Right kidney (tissue), 1 donor: ENCODE measurements around the gene ABHD6.
"Not testable (repeated sequence)": the region's sequence is repeated elsewhere in the genome, so short reads cannot be mapped to it uniquely, and the experiment has no call there.

Source experiments
- DNase-seq: peaks from one replicate; pipeline ENCODE4 v3.0.0-alpha.2; 2016

ABHD6 gene

DNA sequence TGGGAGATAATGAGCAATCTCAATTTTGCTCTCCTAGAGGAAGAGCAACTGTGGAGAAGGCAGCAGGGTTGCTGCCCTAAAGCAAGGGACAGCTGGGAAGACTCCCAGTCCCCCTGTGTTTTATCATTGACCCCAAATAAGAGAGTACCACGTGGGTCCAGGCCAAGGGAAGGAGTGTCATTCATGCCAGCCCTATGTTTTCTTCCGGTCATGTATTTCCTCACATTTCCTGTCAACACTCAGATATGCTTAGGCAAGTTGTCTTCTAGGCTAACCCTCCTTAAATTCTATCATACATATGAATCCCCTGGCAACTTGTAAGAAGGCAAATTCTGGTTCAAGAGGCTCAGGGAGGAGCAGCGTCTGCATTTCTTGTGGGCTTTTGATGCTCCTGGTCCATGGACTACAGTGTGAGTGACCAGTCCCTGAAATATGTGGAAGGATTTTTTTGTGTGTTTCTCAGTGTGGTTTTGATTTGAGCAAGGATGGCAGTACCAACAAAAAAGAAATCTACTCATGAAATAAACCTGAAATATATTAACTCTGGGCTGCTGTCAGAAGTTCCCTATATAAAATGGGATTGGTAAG lies 36.5 kb downstream of the ABHD6 start:
- no peak for DNase-seq

DNA sequence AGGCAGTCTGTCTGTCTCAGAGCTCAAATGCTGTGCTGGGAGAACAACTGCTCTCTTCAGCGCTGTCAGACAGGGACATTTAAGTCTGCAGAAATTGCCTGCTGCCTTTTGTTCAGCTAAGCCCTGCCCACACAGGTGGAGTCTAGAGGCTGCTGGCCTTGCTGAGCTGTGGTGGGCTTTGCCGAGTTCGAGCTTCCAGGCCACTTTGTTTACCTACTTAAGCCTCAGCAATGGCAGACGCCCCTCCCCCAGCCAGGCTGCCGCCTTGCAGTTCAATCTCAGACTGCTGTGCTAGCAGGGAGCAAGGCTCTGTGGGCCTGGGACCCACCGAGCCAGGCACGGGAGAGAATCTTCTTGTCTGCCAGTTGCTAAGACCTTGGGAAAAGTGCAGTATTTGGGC lies 43.5 kb downstream of the ABHD6 start:
- DNase-seq = no peak

DNA sequence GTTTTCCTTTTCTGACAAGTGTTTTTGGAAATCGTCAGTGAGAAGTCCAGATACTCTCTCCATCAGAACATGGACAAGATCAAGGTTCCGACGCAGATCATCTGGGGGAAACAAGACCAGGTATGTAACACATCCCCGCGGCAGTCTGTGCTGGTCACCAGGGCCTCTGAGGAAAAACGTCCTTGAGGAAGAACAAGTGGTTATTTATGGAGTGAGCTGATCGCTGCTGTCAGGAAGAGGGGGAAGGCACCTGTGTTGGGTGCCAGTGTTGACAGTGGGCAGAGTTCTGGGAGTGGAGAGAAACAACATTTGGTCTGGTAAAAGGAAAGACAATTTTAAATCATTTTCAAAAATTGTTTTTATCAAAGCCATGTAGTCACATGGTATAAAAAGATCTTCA lies 47.7 kb downstream of the ABHD6 start:
- no peak for DNase-seq

DNA sequence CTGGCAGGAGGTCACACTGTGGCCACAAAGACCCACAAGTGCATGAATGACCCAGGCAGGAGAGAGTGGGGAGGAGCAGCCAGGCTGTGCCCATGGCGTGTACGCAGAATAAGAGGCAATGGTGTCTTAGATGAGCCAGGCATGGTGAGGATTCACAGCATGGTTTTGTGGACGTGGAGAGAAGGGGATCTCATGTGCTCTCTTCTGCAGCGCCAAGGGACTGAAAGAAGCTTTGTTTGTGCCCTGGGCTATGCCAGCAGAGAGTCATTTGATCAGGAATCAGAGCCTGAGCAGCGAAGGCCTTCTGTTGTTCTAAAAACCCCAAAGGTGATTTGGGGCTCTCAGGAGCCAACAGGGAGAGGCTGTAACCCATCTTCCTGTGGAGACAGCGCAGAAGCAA lies 49.8 kb downstream of the ABHD6 start:
- DNase-seq = no peak

DNA sequence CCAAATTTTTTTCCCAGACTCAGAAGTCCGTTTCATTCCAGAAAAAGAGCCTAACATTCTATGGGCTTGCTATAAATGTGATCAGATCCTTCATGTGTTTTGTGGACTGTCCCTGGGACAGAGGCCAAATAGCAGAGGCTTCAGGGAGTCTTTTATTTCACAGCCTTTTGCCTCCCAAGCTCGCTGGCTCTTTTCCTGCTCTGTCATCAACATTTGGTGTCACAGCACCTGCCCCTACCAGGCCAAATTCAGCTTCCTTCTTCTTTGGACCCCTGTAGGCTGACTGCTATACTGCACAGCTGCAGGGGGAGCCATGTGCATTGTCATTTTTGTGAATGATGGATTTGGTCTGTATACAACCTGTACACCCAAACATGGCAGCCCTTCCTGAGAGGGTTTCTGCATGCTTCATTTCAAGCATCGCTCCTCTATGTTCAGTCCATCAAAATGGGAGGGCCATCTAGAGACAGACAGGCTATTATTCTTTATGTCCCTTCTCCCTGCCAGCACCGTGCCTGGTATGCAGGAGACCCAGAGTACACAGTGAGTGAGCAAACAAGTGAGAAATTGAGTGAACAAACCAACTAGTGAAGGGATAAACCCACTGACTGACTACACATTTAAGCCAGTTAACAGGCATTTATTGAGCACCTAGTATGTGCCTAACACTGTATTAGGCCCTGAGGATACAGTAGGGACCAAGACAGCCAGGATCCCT lies 50.6 kb downstream of the ABHD6 start:
- DNase-seq = no peak

DNA sequence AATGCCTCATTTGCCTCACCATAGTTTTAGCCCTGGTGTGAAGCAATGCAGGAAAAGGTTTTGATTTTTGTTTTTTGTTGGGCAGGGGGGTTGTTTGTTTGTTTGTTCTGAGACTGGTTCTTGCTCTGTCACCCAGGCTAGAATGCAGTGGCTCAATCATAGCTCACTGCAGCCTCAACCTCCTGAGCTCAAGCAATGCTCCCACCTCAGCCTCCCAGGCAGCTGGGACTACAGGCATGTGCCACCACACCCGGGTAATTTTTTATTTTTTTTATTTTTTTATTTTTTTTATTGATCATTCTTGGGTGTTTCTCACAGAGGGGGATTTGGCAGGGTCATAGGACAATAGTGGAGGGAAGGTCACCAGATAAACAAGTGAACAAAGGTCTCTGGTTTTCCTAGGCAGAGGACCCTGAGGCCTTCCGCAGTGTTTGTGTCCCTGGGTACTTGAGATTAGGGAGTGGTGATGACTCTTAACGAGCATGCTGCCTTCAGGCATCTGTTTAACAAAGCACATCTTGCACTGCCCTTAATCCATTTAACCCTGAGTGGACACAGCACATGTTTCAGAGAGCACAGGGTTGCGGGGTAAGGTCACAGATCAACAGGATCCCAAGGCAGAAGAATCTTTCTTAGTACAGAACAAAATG lies 51.5 kb downstream of the ABHD6 start:
- not testable (repeated sequence) for DNase-seq

DNA sequence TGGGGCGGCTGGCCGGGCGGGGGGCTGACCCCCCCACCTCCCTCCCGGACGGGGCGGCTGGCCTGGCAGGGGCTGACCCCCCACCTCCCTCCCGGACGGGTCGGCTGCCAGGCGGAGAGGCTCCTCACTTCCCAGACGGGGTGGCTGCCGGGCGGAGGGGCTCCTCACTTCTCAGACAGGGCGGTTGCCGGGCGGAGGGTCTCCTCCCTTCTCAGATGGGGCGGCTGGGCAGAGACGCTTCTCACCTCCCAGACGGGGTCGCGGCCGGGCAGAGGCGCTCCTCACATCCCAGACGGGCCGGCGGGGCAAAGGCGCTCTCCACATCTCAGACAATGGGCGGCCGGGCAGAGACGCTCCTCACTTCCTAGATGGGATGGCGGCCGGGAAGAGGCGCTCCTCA lies 52.9 kb downstream of the ABHD6 start:
- DNase-seq = not testable (repeated sequence)

DNA sequence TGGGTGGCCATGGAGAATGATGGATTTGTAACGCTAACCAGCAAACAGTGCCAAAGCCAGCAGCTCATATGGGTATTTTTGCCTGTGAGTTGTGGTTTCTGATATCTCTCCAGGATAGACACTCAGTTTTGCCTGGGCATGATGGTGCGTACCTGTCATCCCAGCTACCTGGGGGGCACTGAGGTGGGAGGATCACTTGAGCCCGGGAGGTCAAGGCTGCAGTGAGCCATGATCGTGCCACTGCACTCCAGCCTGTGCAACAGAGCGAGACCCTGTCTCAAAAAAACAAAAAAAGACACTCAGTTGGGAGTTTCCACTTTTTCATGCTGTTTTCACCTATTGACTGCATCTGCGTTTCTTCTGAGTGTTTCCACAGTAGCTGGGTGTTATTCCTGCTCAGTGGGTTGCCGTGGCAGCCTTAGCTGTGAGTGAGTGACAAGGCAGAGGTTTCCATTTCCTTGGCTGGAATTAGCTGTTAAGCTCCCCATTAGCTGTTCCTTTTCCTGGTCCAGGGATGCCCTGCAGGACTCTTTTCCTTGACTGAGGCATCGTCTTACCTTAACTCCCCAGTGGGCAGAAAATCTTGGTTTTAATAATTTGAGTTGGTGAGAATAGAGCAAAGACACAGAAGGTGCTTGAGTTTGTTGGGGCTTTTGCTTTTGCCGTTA lies 54.2 kb downstream of the ABHD6 start:
- no peak for DNase-seq

DNA sequence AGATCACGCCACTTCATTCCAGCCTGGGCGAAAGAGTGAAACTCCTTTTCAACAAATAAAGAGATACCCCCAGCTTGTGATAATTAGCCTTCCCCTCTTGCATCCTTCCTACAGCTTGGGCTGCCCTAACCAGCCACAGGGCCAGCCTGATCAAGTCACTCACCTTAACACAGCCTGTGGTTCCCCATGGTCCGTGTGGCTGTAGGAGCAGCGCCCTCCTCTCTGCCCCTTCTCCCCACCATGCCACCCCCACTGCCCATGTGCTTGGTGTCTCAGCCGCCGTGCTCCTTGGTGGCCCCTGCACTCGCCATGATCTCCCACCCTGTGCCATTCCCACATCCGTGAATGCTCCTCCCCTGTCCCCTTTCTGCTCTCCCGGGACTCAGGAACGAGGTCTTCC lies 55.3 kb downstream of the ABHD6 start:
- no peak for DNase-seq

DNA sequence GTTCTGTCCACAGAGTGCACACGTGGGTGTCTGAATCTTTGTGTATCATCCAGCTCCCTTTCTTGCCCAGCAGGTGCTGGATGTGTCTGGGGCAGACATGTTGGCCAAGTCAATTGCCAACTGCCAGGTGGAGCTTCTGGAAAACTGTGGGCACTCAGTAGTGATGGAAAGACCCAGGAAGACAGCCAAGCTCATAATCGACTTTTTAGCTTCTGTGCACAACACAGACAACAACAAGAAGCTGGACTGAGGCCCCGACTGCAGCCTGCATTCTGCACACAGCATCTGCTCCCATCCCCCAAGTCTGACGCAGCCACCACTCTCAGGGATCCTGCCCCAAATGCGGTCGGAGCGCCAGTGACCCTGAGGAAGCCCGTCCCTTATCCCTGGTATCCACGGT lies 55.9 kb downstream of the ABHD6 start:
- no peak for DNase-seq

DNA sequence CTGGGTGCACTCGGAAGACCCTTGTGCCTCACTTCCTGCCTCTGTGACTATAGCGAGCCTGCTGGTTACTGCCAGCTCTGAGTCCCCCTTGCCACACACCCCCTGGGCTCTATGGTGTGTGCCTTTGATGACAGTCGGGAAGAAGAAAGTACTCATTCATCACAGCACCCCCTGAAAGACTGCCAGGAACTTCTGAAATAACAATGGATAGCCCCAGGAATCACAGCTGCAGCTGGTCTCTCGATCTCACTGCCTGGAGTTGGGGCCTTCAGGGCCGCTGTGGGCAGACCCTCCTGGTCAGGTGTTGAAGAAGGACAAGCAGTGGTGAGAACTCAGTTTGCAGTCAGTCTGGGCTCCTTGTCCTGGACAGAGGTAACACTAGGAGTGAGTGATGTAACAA lies 58.7 kb downstream of the ABHD6 start:
- no peak for DNase-seq

DNA sequence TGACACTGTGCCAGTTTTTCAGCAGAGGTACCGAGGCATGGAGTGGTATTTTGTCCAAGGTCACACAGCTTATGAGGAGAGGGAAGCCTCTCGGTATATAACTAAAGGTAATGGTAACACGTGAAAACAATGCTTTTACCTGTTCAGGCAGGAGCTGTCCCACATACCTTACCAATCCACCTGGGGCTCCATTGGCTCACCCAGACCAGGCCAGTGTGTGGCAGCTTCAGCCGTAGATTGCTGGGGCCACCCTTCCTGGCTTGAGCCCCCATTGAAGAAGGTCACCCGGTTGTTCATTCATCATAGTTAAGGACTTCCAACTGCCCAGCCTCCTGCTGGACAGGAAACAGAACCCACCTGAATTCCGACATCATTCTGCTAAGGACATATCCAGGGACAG lies 59.3 kb downstream of the ABHD6 start:
- DNase-seq = no peak

DNA sequence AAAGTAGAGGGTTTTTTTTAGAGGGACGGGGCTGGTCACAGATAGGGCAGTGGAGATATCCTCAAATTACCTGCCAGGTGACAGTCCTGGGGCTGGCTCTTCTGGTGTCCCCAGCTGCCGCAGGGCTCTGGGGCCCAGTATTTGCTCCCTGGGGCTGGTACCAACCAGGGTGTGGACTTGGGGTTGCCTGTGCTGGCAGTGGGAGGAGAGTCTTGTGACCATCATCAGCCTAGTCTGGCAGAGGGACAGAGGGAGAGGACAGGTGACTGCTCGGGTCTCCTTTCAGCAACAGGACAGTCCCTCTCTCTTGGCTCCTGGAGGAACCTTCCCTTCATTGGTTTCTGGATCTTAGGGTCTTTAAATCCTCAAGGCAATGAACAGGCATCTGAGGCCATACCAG lies 60.6 kb downstream of the ABHD6 start:
- DNase-seq = no peak

DNA sequence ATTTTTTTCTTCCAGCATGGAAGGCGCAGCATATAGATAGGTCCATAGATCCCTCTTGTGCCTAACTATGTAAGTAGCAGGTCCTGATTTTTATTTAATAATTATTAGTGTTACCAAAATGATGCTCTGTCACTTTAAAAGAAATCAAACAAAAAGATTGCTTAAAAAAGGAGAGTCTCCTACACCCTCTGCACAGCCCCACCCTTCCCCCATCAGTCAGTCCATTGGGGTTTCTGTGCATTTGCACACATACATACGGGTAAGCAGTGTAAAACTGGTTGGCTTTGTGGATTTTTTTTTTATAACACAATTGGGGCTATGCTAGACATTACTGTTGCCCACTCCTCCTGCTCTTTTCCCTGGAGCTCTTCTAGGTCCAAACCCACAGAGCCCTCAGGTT lies 61.5 kb downstream of the ABHD6 start:
- no peak for DNase-seq

DNA sequence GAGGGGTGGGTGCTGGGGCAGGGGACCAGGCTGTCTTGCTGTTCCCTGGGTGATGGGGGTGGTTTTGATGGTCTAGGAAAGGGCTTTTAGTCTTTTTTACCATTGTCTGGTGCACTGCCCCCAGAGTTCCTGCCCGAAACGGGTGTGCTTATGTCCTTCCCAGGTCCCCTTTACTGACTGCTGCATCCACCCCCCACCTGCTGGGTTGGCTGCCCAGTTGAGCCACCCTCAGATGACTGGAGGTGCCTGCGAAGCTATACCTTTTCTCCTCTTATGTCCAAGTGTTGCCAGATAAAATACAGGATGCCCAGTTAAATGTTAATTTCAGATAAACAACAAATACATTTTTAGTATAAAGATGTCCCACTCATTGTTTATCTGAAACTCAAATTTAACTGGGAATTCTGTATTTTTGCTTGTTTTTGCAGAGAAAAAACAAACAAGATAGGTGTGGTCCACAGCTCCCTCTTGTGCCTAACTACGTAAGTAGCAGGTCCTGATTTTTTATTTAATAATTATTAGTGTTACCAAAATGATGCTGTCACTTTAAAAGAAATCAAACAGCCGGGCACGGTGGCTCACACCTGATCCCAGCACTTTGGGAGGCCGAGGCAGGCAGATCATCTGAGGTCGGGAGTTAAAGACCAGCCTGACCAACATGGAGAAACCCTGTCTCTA lies 62.4 kb downstream of the ABHD6 start:
- DNase-seq = no peak

DNA sequence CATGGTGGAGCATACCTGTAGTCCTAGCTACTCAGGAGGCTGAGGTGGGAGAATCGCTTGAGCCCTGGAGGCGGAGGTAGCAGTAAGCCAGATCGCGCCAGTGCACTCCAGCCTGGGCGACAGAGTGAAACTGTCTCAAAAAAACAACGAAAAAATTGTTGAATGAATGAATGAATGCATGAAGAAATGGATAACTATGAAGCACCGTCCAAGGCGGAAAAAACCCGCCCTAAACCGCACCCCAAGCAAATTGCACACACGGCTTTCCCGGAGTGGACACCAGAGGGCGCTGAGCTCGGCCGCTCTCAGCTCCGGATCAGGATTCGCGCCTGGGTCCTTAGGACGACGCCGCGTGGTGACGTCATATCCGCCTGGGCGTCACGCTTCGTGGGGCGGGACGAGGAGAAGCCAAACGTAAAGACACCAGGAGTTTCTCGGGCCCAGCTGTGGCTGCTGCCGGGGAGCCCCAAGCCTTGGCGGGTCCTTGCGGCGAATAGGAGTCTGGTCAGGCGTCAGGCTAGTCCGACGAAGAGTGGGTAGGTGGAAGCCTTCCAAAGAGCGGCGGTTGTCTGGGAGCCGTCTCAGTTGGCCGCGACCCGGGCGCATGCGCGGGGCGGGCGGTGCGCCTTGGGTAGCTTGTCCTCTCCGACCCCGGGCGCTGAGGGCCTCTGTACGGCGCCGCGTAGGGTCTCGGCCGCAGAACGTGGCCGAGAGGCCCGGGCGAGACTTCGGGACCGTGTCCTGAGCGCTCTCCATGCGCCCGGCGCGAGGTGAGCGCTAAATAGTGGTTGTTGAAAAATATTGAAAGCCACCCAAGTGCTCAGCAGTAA lies 68.5 kb downstream of the ABHD6 start, which contains the start of the genes HTD2 and RPP14:
TSS of gene HTD2 (plus strand) at position 639 of the 830 bp plus-strand sequence. CDS start 11,094 bp downstream, outside the sequence.
TSS of gene RPP14 (plus strand) at position 364 of the 830 bp plus-strand sequence. CDS start 4,085 bp downstream, outside the sequence.
- DNase-seq = peak; percentile 100

DNA sequence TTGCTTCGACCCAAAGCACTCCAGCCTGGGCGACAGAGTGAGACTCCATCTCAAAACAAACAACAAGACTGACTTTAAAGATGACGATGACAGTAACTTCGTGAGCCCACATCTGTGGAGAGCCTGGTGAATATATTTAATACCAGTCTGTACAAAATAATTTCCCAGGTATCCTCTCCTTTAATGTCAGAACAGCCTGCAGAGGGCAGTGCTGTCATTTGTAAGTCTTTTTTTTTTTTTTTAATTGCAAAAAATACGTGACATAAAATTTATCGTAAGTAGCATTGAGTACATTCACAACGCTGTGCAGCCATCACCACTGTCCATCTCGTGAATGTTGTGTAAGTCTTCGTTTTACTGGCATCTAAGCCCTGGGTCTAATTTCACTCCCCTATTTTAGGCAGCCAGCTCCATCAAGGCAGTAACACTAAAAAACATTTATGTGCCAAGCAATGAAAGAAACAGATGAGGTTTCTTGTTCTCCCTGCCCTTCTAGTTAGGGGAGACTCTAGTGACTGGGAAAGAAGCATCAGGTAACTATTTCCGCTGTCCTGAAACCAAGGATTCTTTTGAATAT lies 70.1 kb downstream of the ABHD6 start:
- no peak for DNase-seq

DNA sequence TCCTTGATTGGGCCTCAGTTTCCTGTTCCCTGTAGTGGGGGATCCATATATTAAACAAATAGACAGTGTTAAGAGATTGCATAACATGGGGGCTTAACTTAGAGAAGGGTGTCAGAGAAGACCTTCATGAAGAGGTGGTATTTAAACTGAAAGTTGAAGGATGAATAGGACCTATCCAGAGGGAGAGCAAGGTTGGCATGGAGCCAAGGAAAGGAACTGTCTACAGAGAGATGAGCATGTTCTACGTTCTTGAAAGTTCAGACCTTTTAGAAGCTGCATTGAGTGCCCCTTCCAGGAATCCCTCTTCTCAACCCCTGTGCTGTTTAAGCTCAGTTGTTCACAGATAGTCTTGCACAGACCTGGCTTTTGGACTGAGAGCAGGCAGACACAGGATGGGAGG lies 71.1 kb downstream of the ABHD6 start:
- no peak for DNase-seq

DNA sequence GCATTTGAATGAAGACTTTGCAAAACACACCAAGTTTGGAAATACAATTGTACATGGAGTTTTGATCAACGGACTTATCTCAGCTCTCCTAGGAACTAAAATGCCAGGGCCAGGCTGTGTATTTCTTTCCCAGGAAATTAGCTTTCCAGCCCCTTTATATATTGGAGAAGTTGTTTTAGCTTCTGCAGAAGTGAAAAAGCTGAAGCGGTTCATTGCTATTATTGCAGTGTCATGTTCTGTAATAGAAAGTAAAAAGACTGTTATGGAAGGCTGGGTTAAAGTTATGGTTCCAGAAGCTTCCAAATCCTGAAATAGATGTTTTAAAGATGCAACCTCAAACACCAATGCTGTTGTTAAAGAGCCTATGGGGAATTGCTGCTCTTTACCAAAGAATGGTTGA lies 80.2 kb downstream of the ABHD6 start:
- no peak for DNase-seq

DNA sequence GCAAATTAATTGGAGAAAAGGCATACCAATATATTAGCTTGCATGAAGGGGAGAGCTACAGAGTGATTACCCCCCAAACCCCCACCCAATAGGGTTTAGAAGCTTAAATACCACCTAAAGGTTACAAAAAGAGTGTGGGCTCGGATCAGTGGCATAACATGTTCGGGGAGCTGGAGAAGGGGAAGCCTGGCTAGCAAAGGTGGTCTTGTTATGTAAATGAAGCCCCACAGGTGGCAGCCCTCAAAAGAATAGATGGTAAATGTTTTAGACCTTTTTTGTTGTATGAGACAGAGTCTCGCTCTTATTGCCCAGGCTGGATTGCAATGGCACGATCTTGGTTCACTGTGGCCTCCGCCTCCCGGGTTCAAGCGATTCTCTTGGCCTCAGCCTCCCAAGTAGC lies 84.2 kb downstream of the ABHD6 start:
- no peak for DNase-seq

DNA sequence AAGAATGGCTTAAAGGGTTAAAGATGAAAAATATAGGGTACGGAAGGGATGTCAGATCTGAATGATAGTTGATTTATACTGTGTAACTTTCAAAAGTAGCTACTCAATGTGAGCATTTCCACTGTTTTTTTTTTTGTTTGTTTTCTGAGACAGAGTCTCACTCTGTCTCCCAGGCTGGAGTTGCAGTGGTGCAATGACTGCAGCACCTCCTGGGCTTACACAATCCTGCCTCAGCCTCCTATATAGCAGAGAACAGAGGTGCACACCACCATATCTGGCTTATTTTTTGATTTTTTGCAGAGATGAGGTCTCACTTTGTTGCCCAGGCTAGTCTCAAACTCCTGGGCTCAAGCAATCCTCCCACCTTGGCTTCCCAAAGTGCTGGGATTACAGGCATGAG lies 85.2 kb downstream of the ABHD6 start:
- no peak for DNase-seq
